Heart left ventricle (tissue), 13 donors: ENCODE data around the gene KRTAP10-5.

Experiments
- CTCF ChIP-seq, 12 donors: fragments of 200-600 bp; sonication (generic) in 4 of 12; IDR thresholded peaks; one replicate each; pipeline versions ENCODE4 v1.5.0 to v1.8.0; 2018 to 2022; ENCODE audit warnings: antibody characterized with exemption in 12 of 12, mild to moderate bottlenecking in 5 of 12
- POLR2A ChIP-seq, 2 donors: fragments of 450-650 bp; IDR thresholded peaks; one replicate each; pipeline ENCODE4 v1.6.1; 2017; ENCODE audit warnings: antibody characterized with exemption in 2 of 2, mild to moderate bottlenecking in 2 of 2, moderate library complexity in 2 of 2
- donor health status: ischemic (EF 13 %, LVEDD 7.1; RV severe dilation, severe dysfunction).
- donor health status: DM: no; HTN: yes; CAD: no.
- donor health status: DM: no; HTN: no; CAD: no.
- donor health status: ischemic (EF 25% LVEDD 6.9; RV normal size, moderate dysfunction).
- donor health status: ischemic (EF 25% LVEDD 5.7; RV mildly dilated, moderate dysfunction).
- donor health status: ischemic (EF 35%, LVEDD 5.7; RV mildly dilated, moderate dysfunction).
- donor health status: nonischemic (EF 11% LVEDD 7.7; RV severe dilation, severe dysfunction).
- donor health status: DM: yes; HTN: yes; CAD: no.
- donor health status: PGD.
- donor health status: ischemic (EF 29% LVEDD 5.4; RV normal size, mild dysfunction).
- donor health status: nonischemic (EF 23%, LVEDD 6.1; RV moderate dilation, normal function).

- TF ChIP-seq CTCF (IDR thresholded peaks at IDR 0.05) = no peak
- no peak for TF ChIP-seq POLR2A (IDR thresholded peaks at IDR 0.05)
These were observed 27.7 kb downstream of the KRTAP10-5 start for GRCh38 chr21:44552681-44553080.
